Endothelial cell (in vitro differentiated cells): ENCODE measurements around the gene TMEM63A. TPM values are rescaled to one million over a fixed set of nuclear protein-coding genes. Genes with fewer than 3 reads are reported as not detected.
"Not testable (repeated sequence)": the region's sequence is repeated elsewhere in the genome, so short reads cannot be mapped to it uniquely, and the experiment has no call there.

Experiments
- DNase-seq: peaks from one replicate; pipeline ENCODE4 v3.0.0; 2021; ENCODE audit warnings: low spot score
- H3K27ac Mint-ChIP-seq: one replicate; pipeline ENCODE4 v1.8.0; 2021; ENCODE audit warnings: mixed read lengths, inconsistent platforms; ENCODE audit not compliant: unreplicated experiment
- H3K27me3 Mint-ChIP-seq: one replicate; pipeline ENCODE4 v1.8.0; 2021; ENCODE audit warnings: mild to moderate bottlenecking, moderate library complexity, mixed read lengths, inconsistent platforms; ENCODE audit not compliant: unreplicated experiment
- H3K36me3 Mint-ChIP-seq: one replicate; pipeline ENCODE4 v1.8.0; 2021; ENCODE audit warnings: mild to moderate bottlenecking, low read depth, mixed read lengths, inconsistent platforms; ENCODE audit not compliant: unreplicated experiment
- H3K4me1 Mint-ChIP-seq: one replicate; pipeline ENCODE4 v1.8.0; 2021; ENCODE audit warnings: mild to moderate bottlenecking, mixed read lengths, inconsistent platforms; ENCODE audit not compliant: unreplicated experiment
- H3K4me3 Mint-ChIP-seq: one replicate; pipeline ENCODE4 v1.8.0; 2021; ENCODE audit warnings: mild to moderate bottlenecking, mixed read lengths, inconsistent platforms; ENCODE audit not compliant: unreplicated experiment
- H3K9me3 Mint-ChIP-seq: one replicate; pipeline ENCODE4 v1.8.0; 2021; ENCODE audit warnings: mixed read lengths, inconsistent platforms; ENCODE audit not compliant: unreplicated experiment
- long read RNA-seq: library from polyadenylated mRNA; unstranded; transcript quantifications from one replicate; pipeline ENCODE4 v2.0.0, GENCODE V29; 2020; ENCODE audit not compliant: unreplicated experiment
- total RNA-seq: library from RNA; stranded (reverse); fragmentation: NEBNext Ultra II Directional; extraction: Animal tissue kit (Norgen Biotek cat#: 25700); gene quantifications from one replicate; pipeline ENCODE4 v1.2.1, GENCODE V29; 2021; ENCODE audit not compliant: unreplicated experiment
- TF ChIP-seq, protein P1 (sequence below): fragments of 200-600 bp; sonication (generic); IDR thresholded peaks from one replicate; pipeline ENCODE4 v1.5.0; 2021; ENCODE audit warnings: antibody characterized with exemption; ENCODE audit not compliant: unreplicated experiment

The TMEM63A gene
- total RNA-seq, result 79.9 TPM
- long read RNA-seq, full-length matches to known transcripts, result 2 of 11 reads
- long read RNA-seq, partial matches to known transcripts, result 7 of 11 reads
- long read RNA-seq, other reads (novel, unspliced or antisense), result 2 of 11 reads

DNA sequence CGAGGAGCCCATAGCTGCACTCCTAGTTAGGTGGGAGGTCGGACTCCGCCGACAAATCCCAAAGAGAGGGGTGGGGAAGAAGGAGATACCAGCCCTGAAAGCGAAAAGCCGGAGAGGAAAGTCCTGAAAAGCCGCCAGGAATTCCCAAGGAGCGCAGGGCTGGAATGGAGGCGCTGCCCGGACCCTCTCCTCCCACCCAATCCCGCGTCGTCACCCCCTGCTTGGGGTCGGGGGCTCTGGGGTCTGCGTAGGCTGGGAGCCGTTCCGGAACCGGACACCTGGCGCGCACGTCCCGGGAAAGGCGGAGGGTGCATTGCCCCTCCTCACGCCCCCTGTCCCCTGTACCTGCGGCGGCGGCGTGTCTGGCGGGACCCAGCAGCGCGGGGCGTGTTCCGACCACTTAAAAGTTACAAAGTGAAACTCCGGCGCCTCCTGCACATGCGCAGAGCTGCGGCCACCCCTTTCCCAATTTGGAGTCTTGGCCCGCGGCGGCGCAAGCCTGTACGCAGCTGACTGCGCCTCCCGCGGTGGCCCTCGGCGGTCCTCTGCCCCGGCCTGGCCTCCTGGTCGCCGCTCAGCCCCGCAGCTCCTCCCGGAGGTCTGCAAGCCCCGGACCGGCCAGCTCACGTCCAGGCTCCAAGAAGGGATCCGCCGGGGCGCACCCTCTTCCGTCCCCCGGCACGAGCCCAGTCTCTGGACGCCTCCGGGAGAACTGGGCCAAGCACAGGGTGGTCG, at the start of gene TMEM63A:
Gene TMEM63A, minus strand, starts transcription at position 422 of the 735 bp plus-strand sequence. CDS start 4,800 bp downstream, outside the sequence.
- peaks cover 39% of the 10 kb centered on the region for H3K4me1 Mint-ChIP-seq

DNA sequence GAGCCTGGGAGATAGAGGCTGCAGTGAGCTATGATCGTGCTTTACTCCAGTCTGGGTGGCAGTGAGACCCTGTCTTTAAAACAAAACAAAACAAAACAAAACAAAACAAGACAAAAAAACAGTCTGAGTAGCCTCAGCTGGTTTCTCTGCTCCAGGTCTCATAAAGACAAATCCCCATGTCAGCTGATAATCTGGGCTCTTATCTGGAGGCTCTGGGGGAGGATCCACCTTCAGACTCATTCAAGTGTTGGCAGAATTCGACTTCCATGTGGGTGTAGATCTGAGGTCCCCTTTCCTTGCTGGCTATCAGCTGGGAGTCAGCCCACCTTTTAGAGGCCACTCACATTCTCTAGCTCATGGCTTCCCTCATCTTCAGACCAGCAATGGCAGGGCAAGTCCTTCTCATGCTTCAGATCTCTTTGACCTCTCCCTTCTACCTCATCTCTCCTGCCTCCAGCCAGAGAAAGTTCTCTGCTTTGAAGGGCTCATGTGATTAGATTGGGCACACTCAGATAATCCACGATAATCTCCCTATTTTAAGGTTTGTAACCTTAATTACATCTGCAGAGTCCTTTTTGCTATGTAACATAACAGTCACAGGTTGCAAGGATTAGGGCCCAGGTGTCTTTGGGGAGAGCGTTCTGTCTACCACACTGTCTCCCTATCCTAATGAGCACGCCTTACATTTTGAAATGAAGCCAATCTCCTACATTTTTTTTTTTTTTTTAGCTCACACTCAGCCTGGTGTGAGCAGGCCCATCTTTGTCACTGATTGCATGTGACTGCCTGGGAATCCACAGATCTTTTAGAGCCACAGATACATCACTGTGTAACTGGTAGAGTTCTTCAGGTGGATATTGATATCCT, 49.3 kb upstream of the TMEM63A start:
- no peaks in the 10 kb centered on the region for H3K36me3 Mint-ChIP-seq
- H3K4me1 Mint-ChIP-seq, result peaks cover 15% of the 10 kb centered on the region
- H3K9me3 Mint-ChIP-seq, result no peaks in the 10 kb centered on the region
- TF ChIP-seq, protein P1, sequence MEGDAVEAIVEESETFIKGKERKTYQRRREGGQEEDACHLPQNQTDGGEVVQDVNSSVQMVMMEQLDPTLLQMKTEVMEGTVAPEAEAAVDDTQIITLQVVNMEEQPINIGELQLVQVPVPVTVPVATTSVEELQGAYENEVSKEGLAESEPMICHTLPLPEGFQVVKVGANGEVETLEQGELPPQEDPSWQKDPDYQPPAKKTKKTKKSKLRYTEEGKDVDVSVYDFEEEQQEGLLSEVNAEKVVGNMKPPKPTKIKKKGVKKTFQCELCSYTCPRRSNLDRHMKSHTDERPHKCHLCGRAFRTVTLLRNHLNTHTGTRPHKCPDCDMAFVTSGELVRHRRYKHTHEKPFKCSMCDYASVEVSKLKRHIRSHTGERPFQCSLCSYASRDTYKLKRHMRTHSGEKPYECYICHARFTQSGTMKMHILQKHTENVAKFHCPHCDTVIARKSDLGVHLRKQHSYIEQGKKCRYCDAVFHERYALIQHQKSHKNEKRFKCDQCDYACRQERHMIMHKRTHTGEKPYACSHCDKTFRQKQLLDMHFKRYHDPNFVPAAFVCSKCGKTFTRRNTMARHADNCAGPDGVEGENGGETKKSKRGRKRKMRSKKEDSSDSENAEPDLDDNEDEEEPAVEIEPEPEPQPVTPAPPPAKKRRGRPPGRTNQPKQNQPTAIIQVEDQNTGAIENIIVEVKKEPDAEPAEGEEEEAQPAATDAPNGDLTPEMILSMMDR, result no peak
- no peak overlapping the region for H3K27ac Mint-ChIP-seq
- DNase-seq, result no peak
- no peak overlapping the region for H3K4me3 Mint-ChIP-seq
- H3K27me3 Mint-ChIP-seq, result no peaks in the 10 kb centered on the region

More for the DNA sequence above, at the start of gene TMEM63A:
- TF ChIP-seq, protein P1, result no peak
- Mint-ChIP-seq H3K4me3 (peak within 1 kb of the TSS; percentile 91), H3K36me3 (peaks cover 3% of the 10 kb centered on the region), H3K9me3 (no peaks in the 10 kb centered on the region), H3K27me3 (peaks cover 7% of the 10 kb centered on the region), H3K27ac (peak within 1 kb of the TSS; percentile 81)
- peak; percentile 83 for DNase-seq

DNA sequence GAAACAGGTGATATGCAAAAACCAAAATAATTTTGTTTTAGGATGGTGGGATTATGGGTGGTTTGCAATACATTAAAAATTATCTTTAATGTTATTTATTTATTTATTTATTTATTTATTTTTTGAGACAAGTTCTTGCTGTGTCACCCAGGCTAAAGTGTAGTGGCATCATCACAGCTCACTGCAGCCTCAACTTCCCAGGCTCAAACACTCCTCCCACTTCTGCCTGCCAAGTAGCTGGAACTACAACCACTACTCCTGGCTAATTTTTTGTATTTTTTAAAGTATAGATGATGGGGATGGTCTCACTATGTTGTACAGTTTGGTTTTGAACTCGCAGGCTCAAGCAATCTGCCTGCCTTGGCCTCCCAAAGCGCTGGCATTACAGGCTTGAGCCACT, 48.4 kb upstream of the TMEM63A start:
- H3K9me3 Mint-ChIP-seq, result no peaks in the 10 kb centered on the region
- DNase-seq, result no peak
- no peak overlapping the region for H3K27ac Mint-ChIP-seq
- H3K36me3 Mint-ChIP-seq, result no peaks in the 10 kb centered on the region
- H3K4me3 Mint-ChIP-seq, result no peak overlapping the region
- TF ChIP-seq, protein P1, result no peak
- no peaks in the 10 kb centered on the region for H3K27me3 Mint-ChIP-seq
- peaks cover 18% of the 10 kb centered on the region for H3K4me1 Mint-ChIP-seq

DNA sequence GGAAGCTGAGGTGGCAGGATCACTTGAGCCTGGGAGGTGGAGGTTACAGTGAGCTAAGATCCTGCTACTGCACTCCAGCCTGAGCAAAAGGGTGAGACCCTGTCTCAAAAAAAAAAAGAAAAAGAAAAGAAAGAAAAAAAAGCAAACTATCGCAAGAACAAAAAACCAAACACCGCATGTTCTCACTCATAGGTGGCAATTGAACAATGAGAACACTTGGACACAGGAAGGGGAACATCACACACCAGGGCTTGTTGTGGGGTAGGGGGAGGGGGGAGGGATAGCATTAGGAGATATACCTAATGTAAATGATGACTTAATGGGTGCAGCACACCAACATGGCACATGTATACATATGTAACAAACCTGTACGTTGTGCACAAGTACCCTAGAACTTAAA, 47.3 kb upstream of the TMEM63A start:
- not testable (repeated sequence) for H3K4me3 Mint-ChIP-seq, DNase-seq, H3K27ac Mint-ChIP-seq, H3K36me3 Mint-ChIP-seq, H3K27me3 Mint-ChIP-seq, H3K9me3 Mint-ChIP-seq
- H3K4me1 Mint-ChIP-seq, result peaks cover 18% of the 10 kb centered on the region
